Tibial artery (tissue), 4 donors: ENCODE data around the gene PPP4R4.

Experiments
- DNase-seq, 2 donors: peaks; one replicate each; pipeline ENCODE4 v3.0.0-alpha.2; 2019
- H3K27ac ChIP-seq, 2 donors: fragments of 200-600 bp; sonication (generic) in 1 of 2; 1 replicate in 1 of 2; 2 replicates in 1 of 2; pipeline ENCODE4 v1.5.1; 2018 to 2019; ENCODE audit warnings: mild to moderate bottlenecking in 1 of 2
- H3K27me3 ChIP-seq, 2 donors: fragments of 200-600 bp; sonication (generic) in 1 of 2; one replicate each; pipeline versions ENCODE4 v1.5.1 to v1.6.0; 2016 to 2019
- H3K36me3 ChIP-seq, 3 donors: fragments of 200-600 bp; sonication (generic) in 2 of 3; one replicate each; pipeline ENCODE4 v1.5.1; 2016 to 2019; ENCODE audit warnings: mild to moderate bottlenecking in 2 of 3
- H3K4me1 ChIP-seq, 4 donors: fragments of 200-600 bp; sonication (generic) in 2 of 4; 1 replicate in 3 of 4; 2 replicates in 1 of 4; pipeline ENCODE4 v1.5.1; 2016 to 2019
- H3K4me3 ChIP-seq, 2 donors: fragments of 200-600 bp; sonication (generic) in 1 of 2; 1 replicate in 1 of 2; 2 replicates in 1 of 2; pipeline ENCODE4 v1.5.1; 2018 to 2019; ENCODE audit warnings: mild to moderate bottlenecking in 2 of 2
- H3K9me3 ChIP-seq, 3 donors: fragments of 200-600 bp; sonication (generic) in 1 of 3; one replicate each; pipeline ENCODE4 v1.5.1; 2016 to 2019
- intact Hi-C: fragments of 100-400 bp; cut with DNase I; formaldehyde crosslinking; loops from one replicate; pipeline ENCODE4 v1.15.0; 2023; ENCODE audit warnings: low total_unique reads
- TF ChIP-seq, protein P1 (sequence below), 2 experiments: fragments of 200-600 bp in 1 of 2; fragments of 450-650 bp in 1 of 2; IDR thresholded peaks; one replicate each; pipeline ENCODE4 v1.5.1; 2017 to 2019; ENCODE audit warnings: antibody characterized with exemption in 2 of 2, mild to moderate bottlenecking in 1 of 2, moderate library complexity in 1 of 2

PPP4R4 gene

DNA sequence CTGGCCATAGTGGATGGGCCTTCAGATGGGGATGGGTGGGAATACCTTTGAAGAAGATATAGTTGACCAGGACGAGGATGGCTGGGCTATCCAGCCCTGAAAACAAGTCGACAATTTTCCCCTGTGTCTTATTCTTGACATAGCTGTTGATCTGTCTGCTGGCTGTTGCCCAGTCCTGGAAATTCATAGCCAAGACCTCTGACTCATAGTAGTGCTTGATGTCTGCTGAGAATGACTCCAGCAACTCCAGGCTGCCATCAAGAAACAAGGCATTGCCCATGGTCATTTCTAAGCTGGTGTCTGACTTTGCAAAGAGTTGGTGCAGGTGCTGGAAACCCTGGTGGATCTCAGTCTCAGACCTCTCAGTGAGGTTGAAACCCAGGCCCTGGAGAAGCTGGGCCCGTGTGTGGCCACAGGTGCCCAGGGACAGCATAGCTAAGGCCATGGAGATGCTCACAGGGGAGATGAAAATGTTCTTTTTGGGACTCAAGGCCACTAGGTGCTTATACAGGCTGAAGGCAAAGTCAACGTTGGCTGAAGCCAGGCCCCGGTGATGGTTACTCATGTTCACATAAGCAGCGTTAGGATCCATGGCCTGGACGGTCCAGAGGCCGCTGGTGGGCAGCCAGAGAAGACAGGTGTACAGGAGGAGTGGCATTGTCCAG lies 140.0 kb downstream of the PPP4R4 start:
- intact Hi-C loops = no loop called here
- H3K27me3 ChIP-seq = no peaks in the 10 kb centered on the region
- no peaks in the 10 kb centered on the region for H3K36me3 ChIP-seq
- DNase-seq = peak in 1 of 2 donors; percentile 82
- H3K4me1 ChIP-seq = no peaks in the 10 kb centered on the region
- TF ChIP-seq, protein P1, sequence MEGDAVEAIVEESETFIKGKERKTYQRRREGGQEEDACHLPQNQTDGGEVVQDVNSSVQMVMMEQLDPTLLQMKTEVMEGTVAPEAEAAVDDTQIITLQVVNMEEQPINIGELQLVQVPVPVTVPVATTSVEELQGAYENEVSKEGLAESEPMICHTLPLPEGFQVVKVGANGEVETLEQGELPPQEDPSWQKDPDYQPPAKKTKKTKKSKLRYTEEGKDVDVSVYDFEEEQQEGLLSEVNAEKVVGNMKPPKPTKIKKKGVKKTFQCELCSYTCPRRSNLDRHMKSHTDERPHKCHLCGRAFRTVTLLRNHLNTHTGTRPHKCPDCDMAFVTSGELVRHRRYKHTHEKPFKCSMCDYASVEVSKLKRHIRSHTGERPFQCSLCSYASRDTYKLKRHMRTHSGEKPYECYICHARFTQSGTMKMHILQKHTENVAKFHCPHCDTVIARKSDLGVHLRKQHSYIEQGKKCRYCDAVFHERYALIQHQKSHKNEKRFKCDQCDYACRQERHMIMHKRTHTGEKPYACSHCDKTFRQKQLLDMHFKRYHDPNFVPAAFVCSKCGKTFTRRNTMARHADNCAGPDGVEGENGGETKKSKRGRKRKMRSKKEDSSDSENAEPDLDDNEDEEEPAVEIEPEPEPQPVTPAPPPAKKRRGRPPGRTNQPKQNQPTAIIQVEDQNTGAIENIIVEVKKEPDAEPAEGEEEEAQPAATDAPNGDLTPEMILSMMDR (IDR thresholded peaks at IDR 0.05) = no peak
- H3K9me3 ChIP-seq = no peaks in the 10 kb centered on the region
- H3K4me3 ChIP-seq = no peak overlapping the region
- no peak overlapping the region for H3K27ac ChIP-seq

DNA sequence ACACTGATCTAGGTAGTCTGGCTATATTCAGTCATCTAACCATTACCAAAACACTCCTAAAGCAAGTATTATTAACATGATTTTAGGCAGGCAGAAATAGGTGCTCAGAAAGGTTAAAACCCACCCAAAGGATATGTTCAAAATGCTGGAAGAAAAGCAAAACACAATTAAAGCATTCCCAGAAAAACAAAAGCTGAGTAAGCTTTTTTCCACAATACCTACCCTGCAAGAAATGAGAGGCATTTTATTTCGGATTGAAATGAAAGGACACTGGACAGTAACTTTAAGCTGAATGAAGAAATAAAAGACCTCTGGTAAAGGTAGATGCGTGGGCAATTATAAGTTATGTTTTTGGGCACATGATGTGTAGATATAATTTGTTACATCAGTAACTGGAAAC lies 140.8 kb downstream of the PPP4R4 start:
- Histone ChIP-seq H3K4me1 (no peaks in the 10 kb centered on the region), H3K36me3 (no peaks in the 10 kb centered on the region), H3K4me3 (no peak overlapping the region), H3K27ac (no peak overlapping the region), H3K9me3 (no peaks in the 10 kb centered on the region), H3K27me3 (no peaks in the 10 kb centered on the region)
- intact Hi-C loops = no loop called here
- no peak for DNase-seq
- TF ChIP-seq, protein P1 (IDR thresholded peaks at IDR 0.05) = no peak

- intact Hi-C loops = no loop called here
- no peak for DNase-seq
- Histone ChIP-seq H3K36me3 (no peaks in the 10 kb centered on the region), H3K4me3 (no peak overlapping the region), H3K27ac (no peak overlapping the region), H3K27me3 (peaks cover 0 to 2% of the 10 kb centered on the region in 2 donors), H3K9me3 (no peaks in the 10 kb centered on the region), H3K4me1 (no peaks in the 10 kb centered on the region)
- TF ChIP-seq, protein P1 (IDR thresholded peaks at IDR 0.05) = no peak
Observed at GRCh38 chr14:94316692-94317091, 142.6 kb downstream of the PPP4R4 start.

GRCh38 chr14:94317259-94317658 lies 143.1 kb downstream of the PPP4R4 start:
- intact Hi-C loops = no loop called here
- H3K9me3 ChIP-seq = no peaks in the 10 kb centered on the region
- peaks cover 0 to 2% of the 10 kb centered on the region in 2 donors for H3K27me3 ChIP-seq
- no peak overlapping the region for H3K4me3 ChIP-seq
- no peaks in the 10 kb centered on the region for H3K4me1 ChIP-seq
- DNase-seq = peak; percentile 78 to 81
- no peak overlapping the region for H3K27ac ChIP-seq
- TF ChIP-seq, protein P1 (IDR thresholded peaks at IDR 0.05) = no peak
- no peaks in the 10 kb centered on the region for H3K36me3 ChIP-seq

DNA sequence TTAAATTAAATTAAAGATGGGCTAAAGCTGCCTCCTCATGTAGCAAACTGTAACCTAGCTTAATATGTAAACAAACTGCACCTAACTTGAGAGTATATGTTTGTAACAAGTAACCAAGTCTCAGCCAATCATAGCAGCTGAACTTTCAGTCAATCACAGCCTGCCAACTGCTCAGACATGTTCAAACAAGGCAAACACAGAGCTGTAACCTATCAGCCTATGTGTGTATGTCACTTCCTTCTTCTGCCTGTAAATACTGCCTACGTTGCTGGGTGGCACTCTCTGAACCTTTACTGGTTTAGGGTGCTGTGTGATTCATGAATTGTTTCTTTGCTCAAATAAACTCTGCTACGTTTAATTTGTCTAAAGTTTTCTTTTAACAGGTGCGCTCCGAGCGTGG lies 146.1 kb downstream of the PPP4R4 start:
- TF ChIP-seq, protein P1 (IDR thresholded peaks at IDR 0.05) = no peak
- no peak for DNase-seq
- H3K4me3 ChIP-seq = no peak overlapping the region
- no peaks in the 10 kb centered on the region for H3K9me3 ChIP-seq
- no peaks in the 10 kb centered on the region for H3K4me1 ChIP-seq
- H3K36me3 ChIP-seq = no peaks in the 10 kb centered on the region
- no peak overlapping the region for H3K27ac ChIP-seq
- intact Hi-C loops = no loop called here
- peaks cover 0 to 2% of the 10 kb centered on the region in 2 donors for H3K27me3 ChIP-seq
